Right kidney (tissue), 1 donor: ENCODE results near the gene ANKRD11.
"Not testable (repeated sequence)": the region's sequence is repeated elsewhere in the genome, so short reads cannot be mapped to it uniquely, and the experiment has no call there.

Source experiments
- DNase-seq: peaks from one replicate; pipeline ENCODE4 v3.0.0-alpha.2; 2016

ANKRD11 gene

GRCh38 chr16:89383095-89384003 is 107.0 kb downstream of the ANKRD11 start:
- no peak for DNase-seq

- not testable (repeated sequence) for DNase-seq
Measured at GRCh38 chr16:89382555-89382954, 107.8 kb downstream of the ANKRD11 start.

- no peak for DNase-seq
Measured at GRCh38 chr16:89381788-89382187, 108.6 kb downstream of the ANKRD11 start.

GRCh38 chr16:89380681-89381080 is 109.7 kb downstream of the ANKRD11 start:
- no peak for DNase-seq

GRCh38 chr16:89378947-89379771 is 111.2 kb downstream of the ANKRD11 start:
- DNase-seq = no peak

- no peak for DNase-seq
Measured at GRCh38 chr16:89377453-89377848, 112.9 kb downstream of the ANKRD11 start.

GRCh38 chr16:89376812-89377452 is 113.4 kb downstream of the ANKRD11 start:
- no peak for DNase-seq

- DNase-seq = no peak
Measured at GRCh38 chr16:89375686-89376085, 114.7 kb downstream of the ANKRD11 start.

- no peak for DNase-seq
Measured at GRCh38 chr16:89375021-89375420, 115.3 kb downstream of the ANKRD11 start.

- DNase-seq = no peak
Measured at GRCh38 chr16:89374393-89374960, 115.9 kb downstream of the ANKRD11 start.

GRCh38 chr16:89373355-89374110 is 116.8 kb downstream of the ANKRD11 start:
- DNase-seq = no peak

GRCh38 chr16:89371968-89372634 is 118.3 kb downstream of the ANKRD11 start:
- no peak for DNase-seq

GRCh38 chr16:89371386-89371785 is 119.0 kb downstream of the ANKRD11 start:
- no peak for DNase-seq

GRCh38 chr16:89370601-89371000 is 119.8 kb downstream of the ANKRD11 start:
- DNase-seq = no peak

GRCh38 chr16:89370081-89370511 is 120.3 kb downstream of the ANKRD11 start:
- no peak for DNase-seq

- no peak for DNase-seq
Measured at GRCh38 chr16:89369266-89369895, 121.0 kb downstream of the ANKRD11 start.

- DNase-seq = no peak
Measured at GRCh38 chr16:89368604-89369249, 121.6 kb downstream of the ANKRD11 start.

- DNase-seq = no peak
Measured at GRCh38 chr16:89367538-89367915, 122.8 kb downstream of the ANKRD11 start.

GRCh38 chr16:89366561-89367537 is 123.5 kb downstream of the ANKRD11 start:
- no peak for DNase-seq
